H1 (cell line): ENCODE data around the gene MCEMP1. TPM values are rescaled to one million over a fixed set of nuclear protein-coding genes. Genes with fewer than 3 reads are reported as not detected.

Experiments
- JUN ChIP-seq: IDR thresholded peaks from 2 replicates; pipeline ENCODE4 v1.6.1; 2011; ENCODE audit warnings: low read depth, mild to moderate bottlenecking, improper control_type of control experiment, low read length
- RAD21 ChIP-seq, 2 experiments: IDR thresholded peaks in 1 of 2; conservative IDR thresholded peaks in 1 of 2; 2 replicates each; pipeline ENCODE4 v1.6.1; 2011; ENCODE audit warnings: low read depth in 2 of 2, low read length in 2 of 2, improper control_type of control experiment in 1 of 2, inconsistent platforms in 1 of 2, mild to moderate bottlenecking in 1 of 2, moderate library complexity in 1 of 2
- SRF ChIP-seq: IDR thresholded peaks from 2 replicates; pipeline ENCODE4 v1.6.1; 2011; ENCODE audit warnings: mild to moderate bottlenecking, low read depth, low read length, moderate library complexity
- polyA plus RNA-seq, 7 experiments: library from polyadenylated mRNA; depleted of rRNA in 3 of 7; stranded (reverse) in 5 of 7; unstranded in 2 of 7; fragments of >200 nt in 5 of 7; fragments of 200-250 nt in 2 of 7; gene quantifications; 1 replicate in 5 of 7; 2 replicates in 1 of 7; 4 replicates in 1 of 7; pipeline versions ENCODE4 v1.2.1 to v1.2.3, GENCODE V29; 2011 to 2013; ENCODE audit warnings: missing spikeins in 2 of 7, mixed read lengths in 2 of 7
- total RNA-seq: library from RNA; stranded (reverse); fragmentation: NEBNext Ultra II Directional; extraction: Animal tissue kit (Norgen Biotek cat#: 25700); gene quantifications from 2 replicates; pipeline ENCODE4 v1.2.1, GENCODE V29; 2021

The MCEMP1 gene
- total and polyA plus RNA-seq, 2 of the 8 experiments (the other 6 are each of a cell fraction or from before 2014, with no cell fraction given): not detected

DNA sequence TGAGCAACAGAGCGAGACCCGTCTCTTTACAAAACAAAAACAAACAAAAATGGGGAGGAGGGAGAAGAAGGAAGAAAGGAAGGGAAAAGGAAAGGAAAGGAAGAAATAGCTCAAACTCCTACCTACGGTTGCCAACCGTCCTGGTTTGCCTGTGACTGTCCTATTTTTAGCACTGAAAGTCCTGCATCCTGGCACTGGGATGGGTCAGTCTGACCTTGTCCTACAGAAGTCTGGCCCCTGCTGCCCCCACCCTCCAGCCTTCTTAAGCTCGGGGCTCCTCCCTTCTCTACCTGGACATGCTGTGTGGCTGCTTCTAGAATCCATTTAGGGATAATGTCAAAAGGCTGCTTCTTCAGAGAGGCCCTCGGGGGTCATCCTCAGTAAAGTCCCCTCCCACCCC is 41.2 kb upstream of the MCEMP1 start (continued):
- TF ChIP-seq RAD21 (IDR thresholded peaks at IDR 0.05 in 1 of 2, conservative IDR thresholded peaks at IDR 0.05 in 1 of 2; ENCODE audit: low read depth in 2 of 2, low read length in 2 of 2): no peak
- TF ChIP-seq JUN: no peak
- no peak for TF ChIP-seq SRF
